GM21576 (cell line): ENCODE measurements around the gene SAPCD1.

ENCODE experiments used
- ATAC-seq: cut with Tn5 transposase; IDR thresholded peaks from one replicate; pipeline ENCODE4 v1.9.1; 2021; ENCODE audit warnings: mild to moderate bottlenecking, moderate library complexity; ENCODE audit not compliant: unreplicated experiment

Gene SAPCD1

DNA sequence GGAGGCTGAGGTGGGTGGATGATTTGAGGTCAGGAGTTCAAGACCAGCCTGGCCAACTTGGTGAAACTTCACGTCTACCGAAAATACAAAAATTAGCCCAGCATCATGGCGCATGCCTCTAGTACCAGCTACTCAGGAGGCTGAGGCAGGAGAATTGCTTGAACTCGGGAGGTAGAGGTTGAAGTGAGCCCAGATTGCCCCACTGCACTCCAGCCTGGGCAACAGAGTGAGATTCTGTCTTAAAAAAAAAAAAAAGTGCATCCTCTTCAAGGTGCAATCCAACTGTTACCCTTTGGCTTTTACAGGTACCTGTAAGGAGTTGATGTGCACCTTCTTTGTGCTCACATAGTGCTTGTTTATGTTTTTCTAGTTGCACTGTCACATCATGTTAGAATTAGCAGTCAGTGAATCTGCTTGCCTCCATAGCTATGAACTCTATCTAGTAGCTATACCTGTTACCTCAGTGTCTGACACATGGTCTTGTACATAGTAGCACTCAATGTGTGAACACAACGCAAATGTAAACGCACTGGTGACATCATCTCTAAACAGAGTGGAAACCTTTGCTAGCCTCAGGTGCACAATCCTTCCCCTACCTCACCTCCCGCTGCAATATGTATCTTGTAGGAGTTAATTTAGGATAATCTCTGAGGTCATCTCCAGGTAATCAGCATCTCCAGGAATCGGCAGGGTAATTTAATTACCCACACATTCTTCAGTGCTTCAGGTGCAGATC, 13.0 kb upstream of the SAPCD1 start:
- ATAC-seq, result no peak

DNA sequence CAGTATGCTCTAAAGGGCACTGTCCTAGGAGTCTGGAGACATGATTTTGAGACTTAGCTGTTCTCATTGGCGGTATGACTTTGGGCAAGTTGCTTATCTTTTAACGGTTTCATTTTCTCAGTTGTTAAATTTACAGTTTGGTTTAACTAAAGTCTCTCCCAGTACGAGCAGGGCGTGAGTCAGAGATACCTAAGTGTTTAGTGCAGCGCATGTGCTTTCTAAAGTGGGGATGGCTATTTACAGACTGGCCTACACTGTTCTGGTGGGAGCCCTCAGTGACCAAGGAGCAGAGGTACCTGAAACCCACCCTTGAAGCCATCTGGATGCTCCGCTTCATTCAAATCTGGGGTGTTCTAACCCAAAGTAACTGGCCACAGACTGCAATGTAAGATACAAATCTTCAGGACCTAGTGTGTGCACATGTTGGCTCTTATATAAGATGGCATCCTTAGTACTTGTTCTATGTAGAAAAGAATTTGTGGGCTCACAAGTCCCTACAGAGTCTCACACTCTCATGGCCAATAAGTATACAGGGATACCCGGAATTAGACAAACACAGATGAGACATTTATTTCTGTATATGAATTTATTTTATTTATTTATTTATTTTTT, 11.9 kb upstream of the SAPCD1 start:
- ATAC-seq, result no peak

DNA sequence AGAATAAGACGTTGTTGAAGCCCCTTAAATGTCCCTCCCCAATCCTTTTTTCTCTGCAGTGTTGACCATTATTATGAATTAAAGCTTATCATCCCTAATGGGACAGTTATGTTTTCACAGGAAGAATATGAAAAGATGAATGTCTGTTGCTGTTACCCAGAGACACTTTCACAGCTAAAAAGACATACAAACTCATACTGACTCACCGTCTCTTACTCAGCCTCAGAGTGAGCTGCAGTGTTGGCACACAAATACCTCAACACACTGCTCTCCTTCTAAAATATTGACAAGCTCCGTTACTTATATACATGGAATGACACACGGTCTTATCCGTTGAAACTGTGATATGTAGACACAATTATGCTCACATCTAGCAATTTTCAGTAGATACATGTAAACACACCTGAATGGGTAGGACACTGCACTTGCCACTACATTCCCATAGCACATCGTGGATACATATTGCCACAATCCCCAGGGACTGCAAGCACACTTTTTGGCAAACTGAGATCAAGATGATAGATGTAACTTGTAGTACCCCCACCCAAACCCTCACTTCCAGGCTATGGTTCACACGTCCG, 9.6 kb upstream of the SAPCD1 start:
- ATAC-seq, result no peak

DNA sequence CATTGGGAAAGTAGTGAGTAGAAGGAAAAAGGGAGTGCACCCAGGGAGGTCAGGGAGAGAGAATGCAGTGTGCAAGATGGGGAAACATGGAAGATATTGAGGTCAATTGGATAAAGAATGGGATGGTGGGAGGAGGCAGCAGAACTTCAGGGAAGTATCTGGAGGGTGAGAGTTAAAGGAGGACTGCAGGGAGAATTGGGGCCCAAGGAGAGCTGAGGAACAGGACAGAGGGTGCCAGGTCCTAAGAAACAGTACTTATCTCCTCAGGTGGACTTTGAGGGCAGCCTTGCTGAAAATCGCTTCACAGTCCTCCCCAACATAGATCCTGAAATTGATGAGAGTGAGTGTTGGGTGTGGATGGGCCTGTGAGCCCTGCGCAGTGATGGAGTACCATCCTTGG, 4.2 kb upstream of the SAPCD1 start:
- no peak for ATAC-seq

DNA sequence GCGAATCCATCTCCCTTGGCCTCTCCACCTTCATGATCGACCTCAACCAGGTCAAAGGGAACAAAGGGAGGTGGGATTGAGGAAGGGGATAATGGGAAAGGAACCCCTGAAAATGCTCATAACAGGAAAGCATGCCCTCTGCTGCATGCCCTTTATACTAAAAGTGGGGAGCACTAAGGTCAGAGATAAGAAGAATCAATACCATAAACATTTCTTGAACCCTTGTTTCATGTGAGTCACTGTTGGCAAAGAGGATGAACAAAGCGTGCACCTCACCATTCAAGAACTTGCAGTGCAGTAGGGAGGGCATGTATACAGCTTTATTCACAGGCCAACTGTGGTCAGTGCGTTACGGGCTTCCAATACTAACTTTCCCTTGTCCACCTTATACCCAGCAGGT, 1.7 kb upstream of the SAPCD1 start:
- ATAC-seq, result no peak

DNA sequence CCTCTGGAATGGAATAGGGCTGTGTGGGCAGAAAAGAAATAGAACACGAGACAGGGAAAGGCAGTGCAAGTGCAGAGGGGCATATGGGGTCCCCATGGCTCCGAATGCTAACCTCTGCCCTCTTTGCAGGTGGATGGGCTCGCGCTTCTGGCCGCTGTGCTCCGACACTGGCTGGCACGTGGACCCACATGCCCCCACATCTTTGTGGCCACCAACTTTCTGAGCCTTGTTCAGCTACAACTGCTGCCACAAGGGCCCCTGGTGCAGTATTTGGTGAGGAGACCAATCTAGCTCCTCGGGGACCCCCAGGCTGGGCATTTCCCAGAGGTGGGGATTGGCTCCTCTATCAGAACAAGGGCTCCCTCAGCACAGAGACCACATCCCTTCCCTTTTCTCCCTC, 1.1 kb upstream of the SAPCD1 start:
- ATAC-seq, result no peak

DNA sequence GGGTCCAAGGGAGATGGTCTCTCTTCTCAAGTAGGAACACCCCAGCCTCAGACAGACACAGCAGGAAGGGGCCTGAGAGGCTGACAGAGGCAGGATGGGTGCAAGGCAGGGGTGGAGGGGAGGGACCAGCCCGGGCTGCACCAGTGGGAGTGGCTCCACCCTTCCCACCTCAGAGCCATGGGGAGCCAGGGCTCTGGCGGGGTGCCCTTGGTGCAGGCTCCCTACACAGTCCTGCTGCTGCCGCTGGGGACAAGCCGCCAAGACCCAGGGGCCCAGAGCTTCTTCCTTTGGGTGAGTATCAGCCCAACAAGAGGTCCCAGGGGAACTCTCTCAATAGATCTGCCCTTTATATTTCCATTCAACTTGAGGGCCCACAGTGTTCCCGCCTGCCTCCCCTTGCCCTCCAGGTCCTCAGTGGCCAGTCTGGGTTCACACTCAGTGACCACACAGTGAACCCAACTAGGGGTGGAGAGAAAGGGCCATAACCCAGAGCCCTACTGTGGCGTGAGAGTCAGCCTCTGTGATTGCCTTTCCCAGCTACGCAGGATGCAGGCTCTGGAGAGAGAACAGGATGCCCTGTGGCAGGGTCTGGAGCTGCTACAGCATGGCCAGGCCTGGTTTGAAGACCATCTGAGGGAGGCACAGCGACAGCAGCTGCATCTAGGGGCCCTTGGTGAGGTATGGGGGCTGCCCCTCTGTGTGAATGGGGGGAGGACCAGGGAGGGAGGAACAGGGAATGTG, 592 bp downstream of the SAPCD1 start:
- no peak for ATAC-seq

DNA sequence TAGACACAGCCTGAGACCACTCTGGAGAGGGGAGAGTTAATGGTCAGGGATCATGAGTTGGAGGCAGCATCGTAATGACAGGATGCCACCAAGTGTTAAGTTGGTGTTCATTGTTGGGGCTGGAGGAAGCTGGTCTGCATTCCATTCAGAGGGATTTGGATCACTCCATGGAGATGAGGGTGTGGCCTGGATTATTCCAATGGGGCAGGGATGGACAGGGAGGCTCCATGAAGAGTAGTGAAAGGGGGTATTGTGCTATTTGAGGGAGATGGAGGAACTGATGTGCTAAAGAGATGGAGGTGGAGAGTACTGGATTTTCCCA, 1.1 kb downstream of the SAPCD1 start:
- ATAC-seq, result no peak

DNA sequence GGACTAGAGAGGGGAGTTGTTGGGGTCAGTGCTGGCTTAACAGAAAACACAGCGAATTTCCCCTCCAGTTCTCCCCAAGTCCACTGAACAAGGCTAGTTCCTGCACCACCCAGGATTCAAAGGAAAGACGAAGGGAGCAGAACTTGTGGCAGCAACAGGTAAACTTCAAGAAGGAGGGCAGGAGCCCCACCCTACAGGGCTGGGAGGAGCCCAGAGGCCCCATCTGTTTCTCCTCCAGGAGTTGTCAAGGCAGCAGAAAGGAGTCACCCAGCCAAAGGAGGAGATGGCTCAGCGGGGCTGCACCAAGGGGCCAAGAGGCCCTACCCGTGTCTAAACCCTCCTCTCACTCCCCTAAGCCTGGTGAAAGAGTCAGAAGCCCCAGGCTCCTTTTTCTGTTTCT, 1.7 kb downstream of the SAPCD1 start:
- no peak for ATAC-seq

DNA sequence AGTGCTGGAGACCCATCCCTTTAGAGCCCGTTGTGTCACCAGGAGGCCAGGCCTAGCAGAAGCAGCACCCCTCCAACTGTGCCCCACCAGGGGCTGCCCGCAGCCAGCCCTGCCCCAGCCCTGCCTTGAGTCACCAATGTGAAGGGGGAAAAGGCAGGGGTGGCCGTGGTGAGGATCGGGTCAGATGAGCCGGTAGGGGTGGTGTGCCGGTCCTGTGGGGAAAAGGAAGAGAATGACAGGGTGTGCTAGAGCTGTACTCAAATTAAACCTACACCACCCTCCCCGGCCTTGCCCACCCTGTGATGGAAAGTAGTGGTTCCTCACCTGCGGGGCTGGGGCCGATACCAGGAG, 3.1 kb downstream of the SAPCD1 start:
- ATAC-seq, result no peak

DNA sequence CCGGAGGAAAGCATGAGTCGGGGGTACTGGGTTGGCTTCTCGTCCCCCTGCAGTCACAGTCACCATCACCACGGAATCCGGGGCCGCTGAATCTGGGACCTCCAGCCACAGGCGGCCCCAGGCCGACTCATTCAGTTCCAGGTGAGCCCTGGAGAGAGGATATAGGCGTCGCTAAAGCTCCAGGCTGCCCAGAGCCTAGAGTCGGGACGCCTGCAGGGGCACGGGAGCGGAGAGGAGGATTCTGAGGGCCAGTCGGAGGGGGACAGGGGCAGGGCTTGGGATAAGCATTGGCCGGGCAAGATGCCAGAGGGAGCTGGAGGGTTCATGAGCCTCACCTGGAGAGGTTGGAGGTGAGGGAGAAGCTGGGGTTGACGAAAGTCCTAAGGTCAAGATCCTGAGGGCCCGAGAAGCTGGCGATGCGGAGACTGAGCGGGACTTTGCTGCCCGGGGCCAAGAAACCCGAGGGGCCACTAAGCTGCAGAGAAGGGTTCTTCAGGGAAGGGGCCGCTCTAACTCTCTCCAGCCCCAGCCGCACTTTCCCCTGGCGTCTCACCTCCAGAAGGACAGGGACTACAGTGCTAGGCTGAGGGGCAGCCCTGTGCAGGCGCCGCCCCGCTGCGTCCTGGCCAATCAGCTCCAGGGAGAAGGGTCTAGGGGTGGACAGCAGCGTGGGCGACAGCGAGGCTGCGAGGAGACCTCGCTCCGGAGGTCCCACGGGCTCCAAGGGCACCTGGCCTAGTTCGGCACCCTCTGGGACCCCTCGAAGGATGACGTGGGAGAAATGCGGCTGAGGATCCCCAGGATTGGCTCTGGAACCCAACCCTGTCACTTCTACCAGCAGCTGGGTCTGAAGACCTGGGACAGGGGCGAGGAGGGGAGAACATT, 3.7 kb downstream of the SAPCD1 start:
- no peak for ATAC-seq

DNA sequence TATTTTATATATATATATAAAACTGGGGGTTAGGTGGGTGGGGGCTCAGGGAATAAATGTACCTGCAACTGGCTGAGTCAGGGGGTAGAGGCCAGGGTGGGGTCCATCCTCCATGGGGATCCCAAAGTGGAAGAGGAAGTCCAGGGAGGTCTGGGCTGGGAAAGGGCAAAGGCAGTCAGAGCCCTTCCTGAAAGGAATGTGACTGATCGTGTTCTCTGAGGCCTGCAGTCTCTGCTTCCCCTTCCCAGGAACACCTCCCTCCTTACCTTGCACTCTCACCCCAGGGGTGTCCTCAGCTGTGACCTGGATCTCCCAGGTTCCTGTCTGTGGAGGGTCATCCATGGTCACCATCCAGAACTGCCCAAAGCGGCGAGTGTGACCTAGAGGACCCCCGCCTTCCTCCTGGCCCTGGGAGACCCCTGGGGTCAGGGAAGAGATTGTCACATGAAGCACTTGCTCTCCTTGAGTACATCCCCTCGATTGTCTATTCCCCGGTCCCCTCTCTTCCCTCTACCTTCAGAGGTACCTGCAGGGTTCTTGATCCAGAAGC, 4.7 kb downstream of the SAPCD1 start:
- ATAC-seq, result no peak

DNA sequence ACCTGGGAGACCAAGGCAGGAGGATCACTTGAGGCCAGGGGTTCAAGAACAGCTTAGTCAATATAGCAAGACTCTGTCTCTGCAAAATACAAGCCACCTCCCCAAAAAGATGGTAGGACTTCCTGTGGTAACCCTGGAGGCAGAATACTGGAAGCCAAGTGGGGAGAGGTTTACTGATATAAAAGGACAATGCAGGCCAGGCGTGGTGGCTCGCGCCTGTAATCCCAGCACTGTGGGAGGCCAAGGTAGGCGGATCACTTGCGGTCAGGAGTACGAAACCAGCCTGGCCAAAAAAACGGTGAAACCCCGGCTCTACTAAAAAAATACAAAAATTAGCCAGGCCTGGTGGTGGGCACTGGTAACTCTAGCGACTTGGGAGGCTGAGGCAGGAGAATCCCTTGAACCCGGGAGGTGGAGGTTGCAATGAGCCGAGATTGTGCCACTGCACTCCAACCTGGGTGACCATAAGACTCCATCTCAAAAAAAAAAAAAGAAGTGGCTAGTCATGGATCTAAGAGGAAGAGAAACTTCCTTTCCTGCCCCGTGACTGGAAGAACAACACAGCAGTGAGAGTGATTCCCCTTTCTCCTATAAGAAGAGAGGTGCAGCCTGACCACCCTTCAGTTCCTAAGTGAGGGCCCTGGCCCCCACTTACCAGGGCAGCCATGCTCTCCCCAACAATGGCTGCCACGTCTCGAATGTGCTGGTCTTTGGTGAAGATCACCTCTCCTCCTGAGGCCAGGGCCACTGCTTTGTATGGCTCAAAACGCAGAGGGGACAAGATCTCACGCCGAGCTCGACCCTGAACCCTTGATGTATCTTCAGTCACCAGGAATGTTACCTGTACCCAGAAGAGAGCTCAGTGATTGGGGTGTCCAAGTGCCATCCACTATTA, 6.2 kb downstream of the SAPCD1 start:
- no peak for ATAC-seq

DNA sequence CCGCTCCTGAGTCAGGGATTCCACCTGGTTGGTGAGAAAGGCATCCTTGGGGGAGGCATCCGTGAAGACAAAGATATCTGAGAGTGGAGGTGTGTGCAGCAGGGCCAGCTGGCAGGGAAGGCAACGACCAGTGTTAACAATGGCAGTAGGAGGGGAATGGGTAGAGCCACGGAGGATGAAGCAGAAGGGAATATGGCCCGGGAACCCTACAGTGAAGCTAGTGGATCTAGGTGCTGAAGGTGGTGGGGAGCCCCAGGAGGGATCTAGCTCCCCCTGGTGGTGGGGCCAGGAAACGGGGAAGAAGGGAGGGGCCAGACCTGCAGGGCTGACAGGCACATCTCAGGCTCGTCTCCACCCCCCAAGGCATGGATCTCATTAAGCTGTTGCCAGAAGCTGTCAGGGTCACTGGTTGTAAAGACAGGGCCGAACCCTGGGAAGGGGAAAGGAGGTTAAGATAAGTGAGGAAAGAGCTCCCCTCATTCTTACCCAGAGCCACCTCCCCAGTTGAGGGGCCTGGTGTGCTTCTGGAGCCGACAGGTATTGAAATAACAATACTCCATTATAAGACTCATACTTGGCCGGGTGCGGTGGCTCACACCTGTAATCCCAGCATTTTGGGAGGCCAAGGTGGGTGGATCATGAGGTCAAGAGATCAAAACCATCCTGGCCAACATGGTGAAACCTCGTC, 7.4 kb downstream of the SAPCD1 start:
- ATAC-seq, result no peak

DNA sequence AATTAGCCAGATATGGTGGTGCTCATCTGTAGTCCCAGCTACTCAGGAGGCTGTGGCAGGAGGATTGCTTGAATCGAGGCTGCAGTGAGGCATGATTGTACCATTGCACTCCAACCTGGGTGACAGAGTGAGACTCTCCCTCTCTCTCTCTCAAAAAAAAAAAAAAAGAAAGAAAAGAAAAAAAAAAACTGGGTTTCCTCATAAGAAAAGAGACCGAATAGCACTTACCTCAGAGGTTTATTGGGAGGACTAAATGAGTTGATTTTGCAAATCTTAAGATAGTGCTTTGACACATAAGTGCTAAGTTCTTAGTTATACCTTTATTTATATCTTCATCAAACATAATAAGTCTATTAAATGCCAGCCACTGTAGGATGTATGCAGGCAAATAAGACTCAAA, 8.4 kb downstream of the SAPCD1 start:
- no peak for ATAC-seq

DNA sequence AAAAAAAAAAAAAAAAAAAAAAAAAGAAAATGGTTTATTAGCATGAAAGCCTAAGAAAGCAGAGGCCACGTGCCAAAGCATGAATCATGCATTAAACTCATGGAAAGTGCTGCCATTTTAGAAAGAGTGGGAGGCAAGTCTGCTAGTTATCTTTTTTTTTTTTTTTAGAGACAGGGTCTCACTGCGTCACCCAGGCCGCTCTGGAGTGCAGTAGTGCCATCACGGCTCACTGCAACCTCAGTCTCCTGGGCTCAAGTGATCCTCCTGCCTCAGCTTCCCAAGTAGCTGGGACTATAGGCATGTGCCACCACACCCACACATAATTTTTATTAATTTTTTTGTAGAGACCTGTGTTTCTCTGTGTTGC, 9.5 kb downstream of the SAPCD1 start:
- no peak for ATAC-seq

DNA sequence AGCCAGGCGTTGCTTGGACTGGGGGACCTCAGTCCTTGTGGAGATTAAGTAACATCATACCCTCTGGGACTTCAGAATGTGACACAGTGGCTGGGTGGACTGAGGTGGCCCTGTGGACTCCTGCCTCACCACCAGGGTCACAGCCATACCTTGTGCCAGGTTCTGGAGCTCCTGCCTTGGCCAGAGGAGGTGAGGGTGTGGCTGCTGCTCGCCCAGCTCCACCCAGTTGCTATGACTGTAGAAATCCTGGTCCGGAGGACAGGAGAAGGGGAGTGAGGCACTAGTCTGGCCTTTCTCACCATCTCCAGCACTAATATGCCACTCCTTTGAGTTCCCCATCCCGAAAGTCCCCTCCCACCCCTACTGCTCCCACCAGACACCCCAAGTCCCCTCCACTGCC, 12.7 kb downstream of the SAPCD1 start:
- no peak for ATAC-seq

DNA sequence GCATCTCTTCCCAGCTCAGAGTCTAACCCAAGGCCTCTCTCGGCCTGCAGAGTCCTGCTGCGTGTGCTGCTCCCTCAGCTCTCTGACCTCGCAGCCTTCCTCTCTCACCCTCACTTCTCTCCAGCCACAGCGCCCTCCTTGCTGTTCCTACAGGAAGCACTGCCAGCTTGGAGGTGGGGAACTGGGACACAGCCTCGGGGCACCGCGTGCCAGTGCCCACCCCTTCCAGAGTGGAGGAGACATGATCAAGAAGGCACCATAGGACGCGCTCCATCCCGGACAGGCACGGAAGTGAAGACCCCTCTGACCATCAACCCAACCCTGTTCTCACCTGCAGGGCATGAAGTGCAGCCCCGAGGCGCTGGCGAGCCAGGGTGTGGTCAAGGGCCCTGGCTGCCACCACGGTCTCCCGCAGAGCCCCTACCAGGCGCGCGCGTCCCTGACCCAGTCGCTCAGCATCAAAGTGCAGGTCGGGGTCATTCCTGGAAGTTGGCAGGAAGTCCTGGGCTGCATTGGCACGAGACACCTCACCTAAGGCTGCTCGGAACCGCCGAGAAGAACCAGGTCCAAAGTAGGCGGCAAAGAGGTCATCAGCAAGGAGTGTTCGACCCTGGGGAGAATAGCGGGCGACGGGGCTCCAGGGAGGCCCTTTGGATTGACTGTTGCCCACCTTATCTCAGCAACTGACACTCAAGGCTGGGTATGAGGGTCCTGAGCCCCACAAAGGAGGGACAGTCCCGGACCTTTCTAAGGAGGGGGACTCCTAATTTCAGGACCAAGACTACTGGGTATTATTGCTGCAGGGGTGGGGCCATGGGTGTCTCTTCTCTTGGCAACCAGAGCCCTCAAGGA, 13.4 kb downstream of the SAPCD1 start:
- ATAC-seq, result no peak
